Activated T-cell treated with anti-CD3 and anti-CD28 coated beads, Interleukin-2, amount 50 U/mL, for 72 hours (primary cell): ENCODE data around the gene SLC2A6. TPM values are rescaled to one million over a fixed set of nuclear protein-coding genes. Genes with fewer than 3 reads are reported as not detected.

Experiments
- ATAC-seq, 2 donors: fragments of 150-1000 bp; cut with Tn5 transposase; replicated peaks in 1 of 2; 2 replicates each; pipeline ENCODE4 v1.10.0; 2021; ENCODE audit warnings: moderate library complexity in 2 of 2, mild to moderate bottlenecking in 1 of 2
- DNase-seq, 2 donors: peaks; one replicate each; pipeline ENCODE4 v3.0.0; 2021 to 2022; ENCODE audit warnings: mixed read lengths in 1 of 2
- H3K27ac Mint-ChIP-seq: one replicate; pipeline ENCODE4 v1.8.0; 2022; ENCODE audit warnings: mild to moderate bottlenecking, moderate library complexity, mixed read lengths
- H3K27me3 Mint-ChIP-seq: one replicate; pipeline ENCODE4 v1.8.0; 2022; ENCODE audit warnings: low read depth, mixed read lengths
- H3K36me3 Mint-ChIP-seq, 2 donors: one replicate each; pipeline ENCODE4 v1.8.0; 2022; ENCODE audit warnings: mixed read lengths in 2 of 2, mild to moderate bottlenecking in 1 of 2; ENCODE audit not compliant: insufficient read depth in 2 of 2
- H3K4me1 Mint-ChIP-seq: one replicate; pipeline ENCODE4 v1.8.0; 2022; ENCODE audit warnings: low read depth, mixed read lengths
- H3K4me3 Mint-ChIP-seq, 2 donors: one replicate each; pipeline ENCODE4 v1.8.0; 2022; ENCODE audit warnings: mild to moderate bottlenecking in 2 of 2, mixed read lengths in 2 of 2, moderate library complexity in 2 of 2
- H3K9me3 Mint-ChIP-seq, 2 donors: one replicate each; pipeline ENCODE4 v1.8.0; 2022; ENCODE audit warnings: mixed read lengths in 2 of 2
- total RNA-seq, 2 donors: library from RNA; stranded (reverse); gene quantifications; one replicate each; pipeline ENCODE4 v1.2.3, GENCODE V29; 2022

Gene SLC2A6
- total RNA-seq, 2 donors from 2014 or later: 2.0 to 2.6 TPM

- no peak overlapping the region for H3K4me3 Mint-ChIP-seq
- no peak for ATAC-seq
- H3K9me3 Mint-ChIP-seq: no peaks in the 10 kb centered on the region
- H3K4me1 Mint-ChIP-seq: peaks cover 8% of the 10 kb centered on the region
- H3K27me3 Mint-ChIP-seq: no peaks in the 10 kb centered on the region
- DNase-seq: no peak
- H3K36me3 Mint-ChIP-seq: no peaks in the 10 kb centered on the region
- no peak overlapping the region for H3K27ac Mint-ChIP-seq
Observed at GRCh38 chr9:133474853-133475252, 4.0 kb downstream of the SLC2A6 start.

GRCh38 chr9:133474215-133474614, 4.7 kb downstream of the SLC2A6 start:
- no peak for ATAC-seq
- Mint-ChIP-seq H3K36me3 (no peaks in the 10 kb centered on the region), H3K4me3 (no peak overlapping the region), H3K9me3 (no peaks in the 10 kb centered on the region), H3K27me3 (no peaks in the 10 kb centered on the region), H3K4me1 (peaks cover 1% of the 10 kb centered on the region), H3K27ac (no peak overlapping the region)
- DNase-seq: no peak

GRCh38 chr9:133473743-133474142, 5.2 kb downstream of the SLC2A6 start:
- H3K4me1 Mint-ChIP-seq: no peaks in the 10 kb centered on the region
- H3K9me3 Mint-ChIP-seq: no peaks in the 10 kb centered on the region
- H3K27ac Mint-ChIP-seq: no peak overlapping the region
- ATAC-seq: no peak
- no peak for DNase-seq
- H3K4me3 Mint-ChIP-seq: no peak overlapping the region
- no peaks in the 10 kb centered on the region for H3K36me3 Mint-ChIP-seq
- no peaks in the 10 kb centered on the region for H3K27me3 Mint-ChIP-seq

GRCh38 chr9:133472753-133473378, 6.0 kb downstream of the SLC2A6 start:
- H3K27ac Mint-ChIP-seq: no peak overlapping the region
- ATAC-seq: no peak
- H3K27me3 Mint-ChIP-seq: no peaks in the 10 kb centered on the region

GRCh38 chr9:133472277-133472645, 6.6 kb downstream of the SLC2A6 start:
- no peaks in the 10 kb centered on the region for H3K4me1 Mint-ChIP-seq
- H3K4me3 Mint-ChIP-seq: no peak overlapping the region
- DNase-seq: no peak
- H3K9me3 Mint-ChIP-seq: no peaks in the 10 kb centered on the region
- H3K27me3 Mint-ChIP-seq: no peaks in the 10 kb centered on the region
- no peak overlapping the region for H3K27ac Mint-ChIP-seq
- no peaks in the 10 kb centered on the region for H3K36me3 Mint-ChIP-seq
- no peak for ATAC-seq

More at GRCh38 chr9:133472753-133473378, 6.0 kb downstream of the SLC2A6 start:
- Mint-ChIP-seq H3K4me1 (no peaks in the 10 kb centered on the region), H3K9me3 (no peaks in the 10 kb centered on the region), H3K36me3 (no peaks in the 10 kb centered on the region), H3K4me3 (no peak overlapping the region)
- DNase-seq: no peak

- H3K36me3 Mint-ChIP-seq: no peaks in the 10 kb centered on the region
- H3K4me1 Mint-ChIP-seq: no peaks in the 10 kb centered on the region
- H3K9me3 Mint-ChIP-seq: no peaks in the 10 kb centered on the region
- ATAC-seq: no peak
- no peak for DNase-seq
- H3K27me3 Mint-ChIP-seq: no peaks in the 10 kb centered on the region
- H3K4me3 Mint-ChIP-seq: no peak overlapping the region
- no peak overlapping the region for H3K27ac Mint-ChIP-seq
Observed at GRCh38 chr9:133471551-133472276, 7.2 kb downstream of the SLC2A6 start.

GRCh38 chr9:133470988-133471387, 7.9 kb downstream of the SLC2A6 start:
- Mint-ChIP-seq H3K4me3 (no peak overlapping the region), H3K9me3 (no peaks in the 10 kb centered on the region), H3K27ac (no peak overlapping the region), H3K27me3 (no peaks in the 10 kb centered on the region), H3K4me1 (no peaks in the 10 kb centered on the region), H3K36me3 (no peaks in the 10 kb centered on the region)
- no peak for DNase-seq
- no peak for ATAC-seq

GRCh38 chr9:133470427-133470924, 8.4 kb downstream of the SLC2A6 start:
- Mint-ChIP-seq H3K4me1 (no peaks in the 10 kb centered on the region), H3K27ac (no peak overlapping the region), H3K36me3 (no peaks in the 10 kb centered on the region), H3K9me3 (no peaks in the 10 kb centered on the region), H3K27me3 (no peaks in the 10 kb centered on the region), H3K4me3 (no peak overlapping the region)
- DNase-seq: no peak
- ATAC-seq: no peak

- Mint-ChIP-seq H3K27ac (no peak overlapping the region), H3K4me1 (no peaks in the 10 kb centered on the region), H3K4me3 (no peak overlapping the region), H3K9me3 (no peaks in the 10 kb centered on the region), H3K36me3 (no peaks in the 10 kb centered on the region), H3K27me3 (no peaks in the 10 kb centered on the region)
- DNase-seq (no peak), ATAC-seq (no peak)
Observed at GRCh38 chr9:133468777-133469421, 10.0 kb downstream of the SLC2A6 start.

GRCh38 chr9:133468374-133468773, 10.5 kb downstream of the SLC2A6 start:
- no peaks in the 10 kb centered on the region for H3K27me3 Mint-ChIP-seq
- DNase-seq (no peak), ATAC-seq (no peak)
- no peaks in the 10 kb centered on the region for H3K9me3 Mint-ChIP-seq
- H3K27ac Mint-ChIP-seq: no peak overlapping the region
- no peaks in the 10 kb centered on the region for H3K4me1 Mint-ChIP-seq
- H3K36me3 Mint-ChIP-seq: no peaks in the 10 kb centered on the region
- H3K4me3 Mint-ChIP-seq: no peak overlapping the region

GRCh38 chr9:133467101-133467500, 11.8 kb downstream of the SLC2A6 start:
- DNase-seq (no peak), ATAC-seq (no peak)
- Mint-ChIP-seq H3K4me1 (no peaks in the 10 kb centered on the region), H3K27me3 (no peaks in the 10 kb centered on the region), H3K9me3 (no peaks in the 10 kb centered on the region), H3K36me3 (no peaks in the 10 kb centered on the region), H3K4me3 (no peak overlapping the region), H3K27ac (no peak overlapping the region)

GRCh38 chr9:133465984-133466383, 12.9 kb downstream of the SLC2A6 start:
- no peak for DNase-seq
- no peak for ATAC-seq
- Mint-ChIP-seq H3K36me3 (no peaks in the 10 kb centered on the region), H3K4me1 (no peaks in the 10 kb centered on the region), H3K27ac (no peak overlapping the region), H3K27me3 (no peaks in the 10 kb centered on the region), H3K4me3 (no peak overlapping the region), H3K9me3 (no peaks in the 10 kb centered on the region)

GRCh38 chr9:133464638-133465037, 14.3 kb downstream of the SLC2A6 start:
- no peaks in the 10 kb centered on the region for H3K36me3 Mint-ChIP-seq
- H3K9me3 Mint-ChIP-seq: no peaks in the 10 kb centered on the region
- H3K27ac Mint-ChIP-seq: no peak overlapping the region
- H3K4me3 Mint-ChIP-seq: no peak overlapping the region
- ATAC-seq (no peak), DNase-seq (no peak)
- H3K4me1 Mint-ChIP-seq: no peaks in the 10 kb centered on the region
- H3K27me3 Mint-ChIP-seq: no peaks in the 10 kb centered on the region
